Activated naive CD4-positive, alpha-beta T cell treated with anti-CD3 and anti-CD28 coated beads for 36 hours (primary cell): Measurements from ENCODE around the gene COG7. TPM values are rescaled to one million over a fixed set of nuclear protein-coding genes. Genes with fewer than 3 reads are reported as not detected.

Source experiments
- CTCF ChIA-PET: fragments of 350-600 bp; sonication (Branson Sonifier 250); formaldehyde crosslinking; loops from one replicate; lab custom pipeline; 2021; ENCODE audit warnings: antibody characterized with exemption; lab: Charles Lee
- DNase-seq: peaks from one replicate; pipeline ENCODE4 v3.0.0-alpha.2; 2020
- H3K27ac Mint-ChIP-seq: one replicate; pipeline ENCODE4 v1.8.0; 2021; ENCODE audit warnings: mild to moderate bottlenecking, mixed read lengths
- H3K27me3 Mint-ChIP-seq: one replicate; pipeline ENCODE4 v1.8.0; 2021; ENCODE audit warnings: low read depth, mixed read lengths
- H3K36me3 Mint-ChIP-seq: one replicate; pipeline ENCODE4 v1.8.0; 2021; ENCODE audit warnings: low read depth, mixed read lengths
- H3K4me1 Mint-ChIP-seq: one replicate; pipeline ENCODE4 v1.8.0; 2021; ENCODE audit warnings: low read depth, mixed read lengths
- H3K4me3 Mint-ChIP-seq: one replicate; pipeline ENCODE4 v1.8.0; 2021; ENCODE audit warnings: mild to moderate bottlenecking, moderate library complexity, mixed read lengths
- H3K9me3 Mint-ChIP-seq: one replicate; pipeline ENCODE4 v1.8.0; 2021; ENCODE audit warnings: mixed read lengths
- intact Hi-C: fragments of 100-400 bp; cut with micrococcal nuclease; formaldehyde crosslinking; loops from one replicate; pipeline ENCODE4 v1.15.1; 2023
- total RNA-seq, 2 experiments: library from RNA; stranded (reverse); gene quantifications; one replicate each; pipeline ENCODE4 v1.2.3, GENCODE V29; 2021

The COG7 gene
- total RNA-seq, 2 experiments from 2014 or later, result 16.4 to 16.9 TPM

DNA sequence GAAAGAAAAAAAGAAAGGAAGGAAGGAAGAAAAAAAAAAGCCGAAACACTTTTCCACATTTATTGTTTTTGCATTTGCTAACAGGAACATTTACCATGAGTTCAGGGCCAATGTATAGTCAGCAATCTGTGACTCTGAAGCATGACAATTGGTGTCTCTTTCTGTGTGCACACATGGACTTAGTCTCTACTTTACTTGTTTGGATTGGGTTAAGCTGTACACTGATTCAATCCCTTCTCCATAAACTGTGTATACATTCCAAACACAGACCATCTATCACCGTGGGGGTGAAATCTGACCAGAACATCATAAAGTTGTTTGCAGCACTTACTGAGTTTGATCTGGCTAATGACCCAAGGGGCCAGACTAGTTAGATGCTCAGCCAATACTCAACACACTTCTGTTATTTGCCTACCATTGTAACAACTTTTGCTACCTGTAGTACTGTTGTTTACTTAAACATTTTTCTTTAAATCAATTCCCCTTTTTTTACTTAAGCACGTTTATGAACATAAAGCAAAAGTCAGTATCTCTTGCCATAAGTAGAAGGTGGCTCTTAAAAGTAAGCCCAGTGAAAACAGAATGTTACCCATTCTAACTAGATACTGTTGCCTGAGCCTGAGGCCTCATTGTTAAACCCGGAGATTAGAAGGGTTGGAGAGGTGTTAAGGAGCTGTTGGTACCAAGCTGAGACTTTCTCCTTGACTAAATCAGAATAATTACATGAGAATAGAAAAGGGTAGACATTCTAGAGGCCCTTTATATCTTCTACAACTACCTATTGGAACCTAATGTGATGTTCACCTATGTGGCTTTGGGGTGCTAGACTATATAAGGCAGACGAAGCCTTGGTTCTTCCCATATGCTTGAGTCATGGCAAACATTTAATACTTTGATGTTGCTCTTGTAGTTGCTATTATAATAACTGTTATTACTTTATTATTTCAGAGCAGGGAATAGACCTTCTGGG lies 109.1 kb downstream of the COG7 start:
- no peaks in the 10 kb centered on the region for H3K4me1 Mint-ChIP-seq
- DNase-seq, result no peak
- H3K27ac Mint-ChIP-seq, result no peak overlapping the region
- no peaks in the 10 kb centered on the region for H3K36me3 Mint-ChIP-seq
- intact Hi-C loops, result no loop called here
- H3K9me3 Mint-ChIP-seq, result no peaks in the 10 kb centered on the region
- CTCF ChIA-PET, result no interaction called here
- peaks cover 3% of the 10 kb centered on the region for H3K27me3 Mint-ChIP-seq
- no peak overlapping the region for H3K4me3 Mint-ChIP-seq

- CTCF ChIA-PET, result no interaction called here
- intact Hi-C loops, result no loop called here
- no peak overlapping the region for H3K4me3 Mint-ChIP-seq
- H3K27ac Mint-ChIP-seq, result no peak overlapping the region
- H3K27me3 Mint-ChIP-seq, result no peaks in the 10 kb centered on the region
- DNase-seq, result no peak
- no peaks in the 10 kb centered on the region for H3K4me1 Mint-ChIP-seq
- no peaks in the 10 kb centered on the region for H3K9me3 Mint-ChIP-seq
- H3K36me3 Mint-ChIP-seq, result no peaks in the 10 kb centered on the region
Observed at GRCh38 chr16:23342083-23342640, 110.8 kb downstream of the COG7 start.

- intact Hi-C loops, result no loop called here
- no peaks in the 10 kb centered on the region for H3K4me1 Mint-ChIP-seq
- CTCF ChIA-PET, result no interaction called here
- H3K4me3 Mint-ChIP-seq, result no peak overlapping the region
- no peak overlapping the region for H3K27ac Mint-ChIP-seq
- no peak for DNase-seq
- H3K9me3 Mint-ChIP-seq, result no peaks in the 10 kb centered on the region
- no peaks in the 10 kb centered on the region for H3K36me3 Mint-ChIP-seq
- H3K27me3 Mint-ChIP-seq, result no peaks in the 10 kb centered on the region
Observed at GRCh38 chr16:23339787-23340186, 113.2 kb downstream of the COG7 start.

Other genes with a start within 250 kb of the COG7 start
- not detected for gene SCNN1B, start 150.9 kb downstream of the COG7 start, total RNA-seq
- gene GGA2, start 57.3 kb upstream of the COG7 start, total RNA-seq, result 10 to 100 TPM; 53.0 to 62.7 TPM
- gene EARS2, start 104.2 kb upstream of the COG7 start, total RNA-seq, result 10 to 100 TPM; 23.7 to 25.1 TPM
- 10 to 100 TPM; 52.3 to 54.6 TPM for gene UBFD1, start 104.5 kb upstream of the COG7 start, total RNA-seq
- 100 to 1,000 TPM; 163 to 170 TPM for gene NDUFAB1, start 143.1 kb upstream of the COG7 start, total RNA-seq
- gene PALB2, start 188.1 kb upstream of the COG7 start, total RNA-seq, result 10 to 100 TPM; 17.8 to 18.1 TPM
- 10 to 100 TPM; 57.5 to 60.7 TPM for gene DCTN5, start 188.3 kb upstream of the COG7 start, total RNA-seq
- gene PLK1, start 225.7 kb upstream of the COG7 start, total RNA-seq, result 10 to 100 TPM; 91.8 to 98.0 TPM